Measurements from ENCODE around the gene MTMR8. TPM values are rescaled to one million over a fixed set of nuclear protein-coding genes. Genes with fewer than 3 reads are reported as not detected.
"Not testable (repeated sequence)": the region's sequence is repeated elsewhere in the genome, so short reads cannot be mapped to it uniquely, and the experiment has no call there.

Gene MTMR8
- polyA plus RNA-seq (ENCODE audit: insufficient read length): 1.3 TPM

DNA sequence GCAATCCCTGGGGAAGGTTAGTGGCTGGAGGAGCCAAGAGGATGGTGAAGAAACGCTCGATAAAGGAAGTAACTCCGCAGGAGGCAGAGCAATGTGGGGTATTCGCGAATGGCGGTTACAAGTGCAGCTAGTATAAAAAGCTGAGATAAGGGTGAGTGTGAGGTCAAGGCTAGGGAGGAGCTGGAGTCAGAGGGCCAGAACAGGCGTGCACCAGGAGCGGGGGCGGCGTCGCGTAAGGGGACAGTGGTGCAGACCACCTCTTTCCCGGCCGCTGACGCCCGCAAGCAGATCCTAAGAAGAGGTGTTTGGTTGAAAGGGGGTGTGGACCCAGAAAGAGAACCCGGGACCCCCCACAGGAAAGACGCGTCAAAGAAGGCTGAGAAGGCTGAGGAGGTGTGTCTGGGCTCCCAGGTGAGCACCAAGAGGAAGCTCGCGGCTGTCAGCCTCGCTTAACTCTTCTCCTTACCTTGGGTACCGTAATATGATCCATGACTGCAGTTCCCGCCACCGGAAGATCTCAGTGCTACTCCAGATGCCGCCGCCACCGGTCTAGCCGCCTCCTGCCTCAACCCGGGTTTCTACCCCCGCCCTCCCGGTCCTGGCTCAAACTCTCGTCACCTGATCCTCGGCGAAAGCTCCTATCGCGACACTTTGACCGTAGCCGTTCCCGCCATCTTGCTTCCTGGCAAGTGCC lies at the start of gene MTMR8:
Gene MTMR8, minus strand, starts transcription at position 579 of the 694 bp plus-strand sequence. Its CDS starts 89 bp downstream, at position 490.
- no peak for DNase-seq (ENCODE audit: low read depth)

DNA sequence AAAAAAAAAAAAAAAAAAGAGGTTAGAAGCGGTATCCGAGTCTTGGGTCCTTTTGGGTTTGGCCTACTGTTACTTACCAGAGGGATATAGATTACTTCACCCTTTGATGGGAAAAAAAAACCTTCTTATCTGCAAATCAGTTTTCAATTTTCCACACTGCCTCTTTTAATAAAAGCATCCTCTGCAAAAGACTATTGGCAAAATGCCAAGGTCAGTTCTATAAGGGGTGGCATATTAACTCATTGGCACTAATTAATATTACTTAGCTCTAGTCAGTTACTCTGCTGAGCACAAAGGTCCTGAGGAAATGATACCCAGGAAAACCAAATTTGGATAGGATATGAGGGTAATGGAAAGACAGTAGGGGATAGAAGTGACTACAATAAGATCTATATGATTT lies 44.3 kb upstream of the MTMR8 start:
- DNase-seq (ENCODE audit: low read depth): no peak

DNA sequence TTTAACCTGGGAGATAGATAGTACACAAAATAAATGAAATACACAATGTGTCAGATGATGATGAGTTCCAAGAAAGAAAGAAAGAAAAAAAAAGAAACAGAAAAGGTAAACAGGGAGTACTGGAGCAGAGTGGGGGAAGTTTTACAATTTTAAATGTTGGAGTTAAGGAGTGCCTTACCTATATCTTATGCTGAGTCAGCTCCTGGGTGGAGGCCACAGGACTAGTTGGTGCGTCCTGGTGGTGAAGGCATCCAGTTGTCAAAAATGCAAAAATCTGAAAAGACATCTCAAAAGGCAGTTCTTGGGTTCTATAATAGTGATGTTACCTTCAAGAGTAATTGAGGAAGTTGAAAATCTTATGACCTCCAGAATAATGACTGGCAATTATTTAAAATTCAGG lies 42.4 kb upstream of the MTMR8 start:
- no peak for DNase-seq (ENCODE audit: low read depth)

DNA sequence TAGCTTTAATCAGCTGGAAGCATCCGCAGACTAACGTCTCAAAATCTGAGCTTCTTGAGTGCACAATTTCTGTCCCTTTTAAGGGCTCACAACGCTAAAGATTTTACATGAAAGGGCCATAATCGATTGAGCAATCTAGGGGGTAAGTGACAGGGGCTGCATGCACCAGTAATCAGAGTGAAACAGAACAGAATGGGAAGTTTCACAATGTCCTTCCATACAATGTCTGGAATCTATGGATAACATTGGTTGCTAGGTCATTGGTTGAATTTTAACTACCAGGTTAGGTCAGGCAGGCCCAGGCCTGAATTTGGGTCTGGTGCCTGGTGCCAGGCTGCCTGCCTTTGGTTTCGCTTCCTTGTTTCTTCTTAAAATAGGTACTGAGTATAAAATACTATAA lies 42.0 kb upstream of the MTMR8 start:
- no peak for DNase-seq (ENCODE audit: low read depth)

DNA sequence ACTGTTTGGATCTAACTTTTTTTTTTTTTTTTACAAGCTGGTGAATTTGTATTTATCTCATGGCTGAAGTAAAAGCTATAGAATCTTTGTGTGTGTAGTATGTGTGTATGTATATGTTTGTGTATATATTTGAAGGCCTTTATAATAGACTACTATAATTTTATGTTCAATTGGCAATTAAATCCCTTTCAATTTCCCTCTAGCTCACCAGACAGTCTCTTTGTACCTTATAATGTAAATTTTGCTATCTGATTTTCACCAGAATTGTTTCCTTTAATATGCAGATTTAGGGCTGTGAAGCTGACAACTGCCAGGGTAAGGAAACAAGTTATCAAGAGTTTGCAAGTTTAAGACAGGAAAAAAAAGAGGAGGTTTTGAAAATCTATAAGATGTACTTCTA lies 33.1 kb upstream of the MTMR8 start:
- no peak for DNase-seq (ENCODE audit: low read depth)

DNA sequence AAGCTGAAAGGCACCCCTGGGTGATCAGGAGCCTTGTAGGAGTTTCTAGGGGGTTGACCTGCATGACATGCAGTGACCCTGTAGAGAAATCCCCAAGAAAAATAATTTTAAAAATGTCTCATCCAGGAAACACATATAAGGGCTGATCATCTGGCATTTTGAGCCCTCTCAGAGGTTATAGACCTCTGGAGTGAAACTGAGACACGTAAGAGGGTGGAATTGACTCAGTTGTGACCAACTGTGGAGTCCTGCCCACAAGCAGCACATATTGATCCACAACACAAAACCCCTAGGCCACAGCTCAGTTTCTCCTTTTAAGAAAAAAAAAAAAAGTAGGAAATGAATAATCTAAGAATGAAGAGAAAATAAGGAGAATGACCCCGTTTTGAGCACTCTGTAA lies 32.5 kb upstream of the MTMR8 start:
- no peak for DNase-seq (ENCODE audit: low read depth)

DNA sequence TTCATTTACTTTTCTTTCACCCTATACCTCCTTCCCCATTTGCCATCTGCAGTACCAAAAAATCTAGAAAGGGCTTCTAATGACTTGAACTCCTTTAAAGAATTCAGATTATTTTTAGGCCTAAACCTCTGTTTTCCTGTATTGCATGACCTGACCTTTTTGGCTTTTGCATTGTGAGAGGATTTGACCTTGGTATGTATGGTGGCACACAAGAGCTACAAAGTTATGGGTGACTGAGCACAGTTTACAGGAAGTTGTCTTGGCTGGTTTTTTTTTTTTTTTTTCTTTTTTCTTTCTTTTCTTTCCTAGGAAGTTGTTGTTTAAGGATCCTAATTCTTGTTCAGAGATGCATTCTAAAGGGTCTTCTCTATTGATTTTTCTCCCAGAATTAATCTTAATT lies 32.0 kb upstream of the MTMR8 start:
- no peak for DNase-seq (ENCODE audit: low read depth)

DNA sequence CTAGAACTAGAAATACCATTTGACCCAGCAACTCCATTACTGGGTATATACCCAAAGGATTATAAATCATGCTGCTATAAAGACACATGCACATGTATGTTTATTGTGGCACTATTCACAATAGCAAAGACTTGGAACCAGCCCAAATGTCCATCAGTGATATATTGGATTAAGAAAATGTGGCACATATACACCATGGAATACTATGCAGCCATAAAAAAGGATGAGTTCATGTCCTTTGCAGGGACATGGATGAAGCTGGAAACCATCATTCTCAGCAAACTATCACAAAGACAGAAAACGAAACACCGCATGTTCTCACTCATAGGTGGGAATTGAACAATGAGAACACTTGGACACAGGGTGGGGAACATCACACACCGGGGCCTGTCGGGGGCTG lies 14.5 kb upstream of the MTMR8 start:
- DNase-seq (ENCODE audit: low read depth): not testable (repeated sequence)

DNA sequence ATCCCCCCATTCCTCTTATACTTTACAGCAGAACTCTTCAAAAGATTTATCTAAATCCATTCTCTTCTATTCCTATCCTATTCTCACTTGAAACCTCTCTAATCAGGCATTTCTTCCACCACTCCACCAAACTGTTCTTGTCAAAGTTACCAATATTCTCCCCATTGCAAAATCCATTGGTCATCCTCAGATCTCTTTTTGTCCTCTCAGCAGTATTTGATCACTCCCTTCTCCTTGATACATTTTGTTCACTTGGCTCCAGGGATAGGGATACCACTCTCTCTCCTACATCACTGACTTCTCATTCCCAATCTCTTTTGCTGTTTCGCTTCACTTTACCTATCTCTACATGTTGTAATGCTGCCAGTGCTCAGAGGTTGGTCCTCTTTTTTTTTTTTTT lies 2.8 kb upstream of the MTMR8 start:
- no peak for DNase-seq (ENCODE audit: low read depth)

DNA sequence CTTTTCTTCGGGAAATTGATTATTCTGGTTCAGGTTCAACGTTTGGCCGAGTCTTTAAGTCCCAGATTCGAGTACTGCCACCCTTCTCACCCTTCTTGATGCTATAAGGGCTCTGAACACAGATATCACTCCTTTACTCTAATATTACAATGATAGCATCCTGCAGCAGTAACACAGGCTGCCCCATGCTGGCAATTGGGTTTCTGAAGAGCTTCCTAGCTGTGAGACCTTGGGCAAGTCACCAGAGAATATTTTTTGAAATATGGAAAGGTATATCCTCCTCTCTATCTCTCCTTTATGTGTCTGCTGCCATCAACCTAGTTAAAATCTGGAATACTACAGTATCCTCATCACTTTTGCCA lies 297 bp upstream of the MTMR8 start:
- no peak for DNase-seq (ENCODE audit: low read depth)

DNA sequence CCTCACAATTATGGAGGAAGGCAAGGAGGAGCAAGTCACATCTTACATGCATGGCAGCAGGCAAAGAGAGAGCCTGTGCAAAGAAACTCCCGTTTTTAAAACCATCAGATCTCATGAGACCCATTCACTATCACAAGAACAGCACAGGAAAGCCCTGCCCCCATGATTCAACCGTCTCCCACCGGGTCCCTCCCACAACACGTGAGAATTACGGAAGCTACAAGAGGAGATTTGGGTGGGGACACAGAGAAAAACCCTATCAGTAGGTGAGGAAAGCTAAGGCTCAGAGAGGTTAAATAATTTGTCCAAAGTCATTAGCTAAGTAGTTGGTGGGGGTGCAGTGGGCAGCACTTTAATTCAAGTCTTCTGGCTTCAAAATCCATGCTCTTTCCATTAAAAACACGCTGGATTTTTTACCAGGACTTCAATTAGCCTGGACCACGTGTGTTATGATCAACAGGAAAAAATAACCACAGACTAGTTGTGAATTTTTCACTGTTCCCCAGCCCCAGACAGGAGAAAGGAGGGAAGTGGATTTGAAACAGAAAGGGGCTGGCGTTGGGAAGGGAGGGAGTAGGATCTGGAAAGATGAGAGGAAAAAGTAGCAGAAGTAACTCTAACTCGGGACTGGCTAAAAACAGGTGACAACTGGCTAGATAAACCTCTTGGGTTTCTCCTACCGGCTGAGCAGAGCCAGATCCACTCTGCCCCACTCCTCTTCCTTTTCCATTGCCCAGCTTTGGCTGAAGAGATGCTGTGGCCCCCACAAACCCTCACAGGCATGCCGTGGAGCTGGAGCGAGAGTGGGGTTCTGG lies 986 bp downstream of the MTMR8 start:
- no peak for DNase-seq (ENCODE audit: low read depth)

DNA sequence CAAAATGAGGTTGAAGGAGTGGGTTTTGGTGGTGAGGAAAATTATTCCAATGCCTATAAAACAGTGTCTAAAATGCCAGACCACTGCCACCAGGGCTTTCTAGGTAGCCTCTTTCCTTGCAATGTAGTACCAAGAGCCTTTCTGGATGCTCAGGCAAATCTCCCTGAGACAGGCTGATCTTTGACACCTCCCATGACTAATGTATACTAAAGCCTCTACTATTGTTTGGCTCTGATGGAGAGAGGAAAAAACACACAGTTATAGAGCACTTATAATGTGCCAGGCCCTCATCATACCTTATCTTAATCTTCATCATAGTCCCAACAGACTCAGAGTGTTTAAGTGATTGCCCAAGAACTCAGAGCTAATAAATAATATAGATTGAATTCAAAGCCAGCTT lies 5.8 kb downstream of the MTMR8 start:
- no peak for DNase-seq (ENCODE audit: low read depth)

DNA sequence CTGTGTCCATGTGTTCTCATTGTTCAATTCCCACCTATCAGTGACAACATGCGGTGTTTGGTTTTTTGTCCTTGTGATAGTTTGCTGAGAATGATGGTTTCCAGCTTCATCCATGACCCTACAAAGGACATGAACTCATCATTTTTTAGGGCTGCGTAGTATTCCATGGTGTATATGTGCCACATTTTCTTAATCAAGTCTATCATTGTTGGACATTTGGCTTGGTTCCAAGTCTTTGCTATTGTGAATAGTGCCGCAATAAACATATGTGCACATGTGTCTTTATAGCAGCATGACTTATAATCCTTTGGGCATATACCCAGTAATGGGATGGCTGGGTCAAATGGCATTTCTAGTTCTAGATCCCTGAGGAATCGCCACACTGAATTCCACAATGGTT lies 14.5 kb downstream of the MTMR8 start:
- DNase-seq (ENCODE audit: low read depth): not testable (repeated sequence)

DNA sequence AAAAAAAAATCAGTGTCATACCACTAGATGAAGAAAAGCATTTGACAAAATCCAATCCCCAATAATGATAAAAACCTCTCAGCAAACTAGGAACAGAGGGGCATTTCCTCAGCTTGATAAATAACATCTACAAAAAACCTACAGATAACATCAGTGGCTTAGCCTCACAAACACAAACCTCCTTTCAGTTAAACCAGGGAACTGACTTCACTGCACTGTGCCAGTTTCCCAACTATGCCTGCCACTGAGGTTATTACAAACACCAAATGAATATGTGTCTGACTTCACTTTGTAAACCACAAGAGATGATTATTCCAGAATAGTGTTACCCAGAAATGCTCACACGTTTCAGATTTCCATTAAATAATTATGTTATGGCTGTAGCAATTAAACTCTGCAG lies 15.3 kb downstream of the MTMR8 start:
- DNase-seq (ENCODE audit: low read depth): no peak

DNA sequence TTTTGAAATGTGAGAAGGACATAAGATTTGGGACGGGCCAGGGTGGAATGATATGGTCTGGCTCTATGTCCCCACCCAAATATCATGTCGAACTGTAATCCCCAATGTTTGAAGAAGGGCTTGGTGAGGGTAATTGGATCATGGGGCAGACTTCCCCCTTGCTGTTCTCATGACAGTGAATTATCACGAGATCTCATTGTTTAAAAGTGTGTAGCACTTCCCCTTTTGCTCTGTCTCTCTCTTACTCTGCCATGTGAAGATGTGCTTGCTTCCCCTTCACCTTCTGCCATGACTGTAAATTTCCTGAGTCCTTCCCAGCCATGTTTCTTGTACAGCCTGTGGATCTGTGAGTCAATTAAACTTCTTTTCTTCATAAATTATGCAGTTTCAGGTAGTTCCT lies 17.5 kb downstream of the MTMR8 start:
- no peak for DNase-seq (ENCODE audit: low read depth)

DNA sequence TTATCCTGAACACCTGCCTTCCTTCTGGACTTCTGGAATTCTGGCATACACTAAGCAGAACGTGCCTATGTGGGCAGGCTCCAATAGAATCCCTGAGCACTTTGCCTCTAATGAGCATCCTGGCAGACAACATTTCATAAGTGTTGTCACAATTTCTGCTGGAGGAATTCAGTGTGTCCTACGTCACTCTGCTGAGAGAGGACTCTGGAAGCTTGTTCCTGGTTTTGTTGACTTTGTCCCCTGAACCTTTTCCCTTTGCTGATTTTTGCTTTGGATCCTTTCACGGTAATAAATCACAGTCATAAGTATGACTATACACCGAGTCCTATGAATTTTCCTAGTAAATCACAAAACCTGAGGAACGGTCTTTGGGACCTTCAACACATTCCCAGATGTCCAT lies 43.2 kb downstream of the MTMR8 start:
- no peak for DNase-seq (ENCODE audit: low read depth)

DNA sequence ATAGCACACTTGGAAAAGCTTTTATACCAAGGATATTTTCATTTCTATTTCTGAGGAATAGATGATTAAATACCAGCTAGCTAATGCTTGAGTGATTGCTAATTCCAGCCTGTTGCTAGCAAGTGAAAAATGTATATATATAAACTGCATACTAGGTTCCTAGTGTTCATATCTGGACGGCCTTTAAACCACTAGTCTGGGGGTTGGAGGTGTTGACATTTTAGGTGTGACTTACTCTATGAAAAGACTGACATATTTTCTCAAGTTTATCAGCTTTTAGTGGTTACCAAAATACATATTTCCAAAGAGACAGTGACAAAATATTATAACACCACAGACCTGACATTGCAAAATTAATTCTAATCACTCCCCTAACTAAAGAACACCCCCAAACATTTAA lies 44.7 kb downstream of the MTMR8 start:
- no peak for DNase-seq (ENCODE audit: low read depth)

DNA sequence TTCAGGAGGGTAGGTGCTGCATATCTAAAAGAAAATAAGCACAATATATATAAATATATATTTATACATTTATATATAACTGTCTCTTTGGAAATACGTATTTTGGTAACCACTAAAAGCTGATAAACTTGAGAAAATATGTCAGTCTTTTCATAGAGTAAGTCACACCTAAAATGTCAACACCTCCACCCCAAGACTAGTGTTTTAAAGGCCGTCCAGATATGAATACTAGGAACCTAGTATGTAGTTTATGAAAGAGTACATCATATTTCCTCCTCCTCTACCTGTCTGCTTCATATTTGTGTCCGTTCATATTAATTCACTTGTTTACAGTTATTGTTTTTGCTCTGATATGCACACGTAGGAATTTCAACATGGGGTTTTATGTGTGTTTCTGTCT lies 45.2 kb downstream of the MTMR8 start:
- DNase-seq (ENCODE audit: low read depth): no peak

DNA sequence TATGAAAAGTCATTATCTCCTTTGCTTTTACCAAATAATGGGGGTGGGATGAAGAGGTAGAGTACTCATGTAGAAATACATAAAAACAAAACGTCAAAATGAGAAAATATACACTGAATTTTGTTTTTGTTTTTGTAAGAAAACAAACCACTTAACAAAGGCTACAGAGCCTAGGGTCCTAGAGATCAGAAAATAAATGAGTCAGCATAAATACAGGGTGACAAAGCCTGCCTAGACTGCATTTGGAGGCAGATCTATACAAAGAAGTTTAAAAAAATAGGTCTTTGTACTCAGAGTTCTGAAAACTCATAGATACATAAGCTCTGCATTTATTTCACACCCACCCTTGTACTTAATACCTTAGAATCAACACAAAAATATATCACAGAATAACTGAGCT lies 52.4 kb downstream of the MTMR8 start:
- no peak for DNase-seq (ENCODE audit: low read depth)

DNA sequence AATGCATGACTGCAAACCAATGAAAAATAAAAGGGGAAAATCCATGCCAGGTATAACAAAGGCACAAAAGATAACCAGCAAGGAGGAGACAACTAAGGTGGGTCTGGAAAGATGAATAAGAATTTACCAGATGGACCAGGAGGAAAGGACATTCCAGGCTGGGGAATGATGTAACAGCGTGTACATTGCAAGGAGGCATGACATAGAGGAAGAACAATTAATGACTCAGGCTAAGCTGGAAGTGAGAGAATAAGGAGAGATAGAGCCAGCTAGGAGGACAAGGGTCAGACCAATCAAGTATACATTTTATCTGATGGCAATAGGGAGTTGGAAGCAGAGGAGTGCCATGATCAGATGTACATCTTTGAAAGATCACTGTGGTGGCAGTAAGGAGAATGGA lies 57.0 kb downstream of the MTMR8 start:
- no peak for DNase-seq (ENCODE audit: low read depth)

DNA sequence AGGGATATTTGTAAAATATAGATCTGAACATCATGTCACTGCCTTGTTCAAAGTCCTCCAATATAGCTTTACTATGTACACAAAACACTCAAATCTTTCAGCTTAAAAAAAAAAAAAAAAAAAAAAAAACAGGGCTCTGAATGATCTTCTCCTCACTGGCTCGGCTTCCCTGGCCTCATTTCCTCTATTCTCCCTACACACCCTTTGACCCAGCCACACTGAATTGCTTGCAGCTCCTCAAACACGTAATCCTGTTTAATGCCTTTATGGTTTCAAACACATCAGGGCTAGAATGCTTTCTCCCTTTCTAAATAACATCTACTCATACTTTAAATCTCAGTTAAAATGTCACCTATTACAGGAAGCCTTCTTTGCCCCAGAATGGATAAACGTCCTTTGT lies 60.8 kb downstream of the MTMR8 start:
- DNase-seq (ENCODE audit: low read depth): no peak

DNA sequence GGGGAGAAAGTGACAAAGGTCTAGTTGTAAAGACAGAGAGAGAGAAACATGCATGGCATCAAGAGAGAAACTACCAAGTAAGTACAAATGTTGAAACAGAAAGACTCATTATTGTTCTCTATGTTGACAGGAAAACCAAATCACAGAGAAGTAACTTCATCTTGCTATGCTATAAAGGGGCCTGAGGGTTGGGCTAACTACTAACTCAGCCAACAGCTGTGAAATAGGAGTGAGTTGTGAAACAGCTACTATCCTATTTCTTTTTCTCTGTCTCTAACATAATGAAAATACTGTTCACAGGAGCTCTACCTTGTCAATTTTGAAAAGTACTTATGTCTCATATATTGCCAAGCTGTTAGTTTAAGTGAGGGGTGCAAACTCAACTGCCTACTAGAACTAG lies 65.0 kb downstream of the MTMR8 start:
- no peak for DNase-seq (ENCODE audit: low read depth)

DNA sequence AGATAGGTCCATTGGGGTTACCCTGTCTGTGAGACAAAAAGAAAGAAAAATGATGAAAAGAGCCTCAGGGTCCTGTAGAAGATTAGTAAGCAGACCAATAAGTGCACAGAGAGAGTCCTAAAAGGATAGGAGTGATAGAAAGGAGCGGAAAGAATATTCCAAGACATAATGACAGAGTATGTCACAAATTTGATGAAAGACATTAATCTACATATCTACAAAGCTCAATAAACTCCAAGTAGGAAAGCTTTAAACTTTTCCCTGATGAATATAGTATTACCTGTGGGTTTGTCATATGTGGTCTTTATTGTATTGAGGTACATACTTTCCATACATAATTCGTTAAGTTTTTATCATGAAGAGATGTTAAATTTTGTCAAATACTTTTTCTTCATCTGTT lies 73.7 kb downstream of the MTMR8 start:
- DNase-seq (ENCODE audit: low read depth): no peak

DNA sequence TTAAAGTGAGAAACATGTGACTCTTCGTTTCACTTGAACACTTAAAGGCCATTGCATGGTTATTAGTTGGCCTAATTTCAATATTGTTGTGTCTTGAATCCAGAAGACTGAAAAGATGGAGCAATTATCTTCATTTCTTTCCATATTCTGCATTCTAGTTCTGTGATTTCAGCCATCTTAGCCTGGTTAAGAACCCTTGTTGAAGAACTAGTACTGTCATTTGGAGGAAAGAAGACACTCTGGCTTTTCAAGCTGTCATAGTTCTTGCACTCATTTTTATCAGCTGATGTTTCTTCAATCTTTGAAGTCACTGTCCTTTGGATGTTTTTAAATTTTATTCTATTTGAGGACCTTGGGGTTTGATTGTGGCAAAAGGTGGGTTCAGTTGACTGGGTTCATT lies 81.6 kb downstream of the MTMR8 start:
- no peak for DNase-seq (ENCODE audit: low read depth)
